Cardiac fibroblast (primary cell): ENCODE results near the gene WDR6.

Source experiments
- DNase-seq, 2 donors: peaks; one replicate each; pipeline versions ENCODE4 v3.0.0 to v3.0.0-alpha.2; 2010; ENCODE audit warnings: low read depth in 2 of 2
- H3K4me3 ChIP-seq, 2 donors: replicated peaks in 1 of 2; 1 replicate in 1 of 2; 2 replicates in 1 of 2; pipeline ENCODE4 v1.5.1; 2011; ENCODE audit warnings: low read depth in 2 of 2, low read length in 2 of 2, mild to moderate bottlenecking in 2 of 2, moderate library complexity in 1 of 2
- CTCF ChIP-seq: IDR thresholded peaks from one replicate; pipeline ENCODE4 v1.5.1; 2011; ENCODE audit warnings: low read depth, mild to moderate bottlenecking, low read length, inconsistent platforms

The WDR6 gene

GRCh38 chr3:49015072-49015471 is 7.9 kb downstream of the WDR6 start:
- no peak for TF ChIP-seq CTCF
- DNase-seq, result no peak
- H3K4me3 ChIP-seq, result no peak overlapping the region

GRCh38 chr3:49015765-49016164 is 8.6 kb downstream of the WDR6 start:
- no peak for DNase-seq
- no peak overlapping the region for H3K4me3 ChIP-seq
- no peak for TF ChIP-seq CTCF

- H3K4me3 ChIP-seq, result no peak overlapping the region
- TF ChIP-seq CTCF, result no peak
- DNase-seq, result no peak
Measured at GRCh38 chr3:49016414-49017228, 9.4 kb downstream of the WDR6 start.

- no peak for DNase-seq
- peak overlapping the region; percentile 75 to 85 for H3K4me3 ChIP-seq
- TF ChIP-seq CTCF, result no peak
Measured at GRCh38 chr3:49017229-49017970, 10.2 kb downstream of the WDR6 start.

- TF ChIP-seq CTCF, result no peak
- peak; percentile 59 to 62 for DNase-seq
- peak within 1 kb of the TSS; percentile 75 to 85 for H3K4me3 ChIP-seq
Measured at GRCh38 chr3:49017971-49018706, 10.9 kb downstream of the WDR6 start, which contains the start of gene DALRD3. TSS of gene DALRD3 (minus strand) at chr3:49018580. CDS start at chr3:49018564, 16 bp downstream.

- H3K4me3 ChIP-seq, result peak overlapping the region; percentile 75 to 85
- no peak for TF ChIP-seq CTCF
- peak in 1 of 2 donors; percentile 28 for DNase-seq
Measured at GRCh38 chr3:49018707-49019006, 11.5 kb downstream of the WDR6 start.
